ENCODE results near the gene NHERF2.

The NHERF2 gene

DNA sequence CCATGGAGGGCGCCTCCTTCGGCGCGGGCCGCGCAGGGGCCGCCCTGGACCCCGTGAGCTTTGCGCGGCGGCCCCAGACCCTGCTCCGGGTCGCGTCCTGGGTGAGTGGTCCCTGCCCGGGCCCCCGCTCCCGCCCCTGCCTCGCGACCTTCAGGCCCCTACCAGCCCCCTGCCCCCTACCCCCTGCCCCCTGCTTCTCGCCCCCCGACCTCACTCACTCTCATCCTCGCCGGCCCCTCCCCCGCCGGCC, 36.7 kb upstream of the NHERF2 start:
- ChIA-PET POLR2A (interaction anchor here (1.0 to 3.3 kb wide), 2 partner anchors 25 to 27 kb away, joined by 4 to 15 read pairs; partner anchors contain the start of gene RPS2), CTCF (no interaction called here)
- DNase-seq (ENCODE audit: extremely low spot score) = no peak
- TF ChIP-seq, protein P1, sequence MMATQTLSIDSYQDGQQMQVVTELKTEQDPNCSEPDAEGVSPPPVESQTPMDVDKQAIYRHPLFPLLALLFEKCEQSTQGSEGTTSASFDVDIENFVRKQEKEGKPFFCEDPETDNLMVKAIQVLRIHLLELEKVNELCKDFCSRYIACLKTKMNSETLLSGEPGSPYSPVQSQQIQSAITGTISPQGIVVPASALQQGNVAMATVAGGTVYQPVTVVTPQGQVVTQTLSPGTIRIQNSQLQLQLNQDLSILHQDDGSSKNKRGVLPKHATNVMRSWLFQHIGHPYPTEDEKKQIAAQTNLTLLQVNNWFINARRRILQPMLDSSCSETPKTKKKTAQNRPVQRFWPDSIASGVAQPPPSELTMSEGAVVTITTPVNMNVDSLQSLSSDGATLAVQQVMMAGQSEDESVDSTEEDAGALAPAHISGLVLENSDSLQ (IDR thresholded peaks at IDR 0.05) = no peak
- TF ChIP-seq SP1 (IDR thresholded peaks at IDR 0.05) (no peak), NFRKB (IDR thresholded peaks at IDR 0.05) (no peak), ELF4 (IDR thresholded peaks at IDR 0.05) (no peak), TARDBP (IDR thresholded peaks at IDR 0.05) (no peak), FOXK2 (IDR thresholded peaks at IDR 0.05) (no peak), ARNT (IDR thresholded peaks at IDR 0.05) (no peak), FOXM1 (IDR thresholded peaks at IDR 0.05; ENCODE audit: borderline replicate concordance) (no peak), BHLHE40 (IDR thresholded peaks at IDR 0.05; ENCODE audit: borderline replicate concordance) (no peak), L3MBTL2 (conservative IDR thresholded peaks at IDR 0.05) (no peak), ZNF384 (IDR thresholded peaks at IDR 0.05) (no peak), SUZ12 (IDR thresholded peaks at IDR 0.05) (no peak), HDGF (IDR thresholded peaks at IDR 0.05; ENCODE audit: borderline replicate concordance) (no peak), FOXA1 (IDR thresholded peaks at IDR 0.05) (no peak), CTBP1 (IDR thresholded peaks at IDR 0.05; ENCODE audit: borderline replicate concordance) (no peak)

DNA sequence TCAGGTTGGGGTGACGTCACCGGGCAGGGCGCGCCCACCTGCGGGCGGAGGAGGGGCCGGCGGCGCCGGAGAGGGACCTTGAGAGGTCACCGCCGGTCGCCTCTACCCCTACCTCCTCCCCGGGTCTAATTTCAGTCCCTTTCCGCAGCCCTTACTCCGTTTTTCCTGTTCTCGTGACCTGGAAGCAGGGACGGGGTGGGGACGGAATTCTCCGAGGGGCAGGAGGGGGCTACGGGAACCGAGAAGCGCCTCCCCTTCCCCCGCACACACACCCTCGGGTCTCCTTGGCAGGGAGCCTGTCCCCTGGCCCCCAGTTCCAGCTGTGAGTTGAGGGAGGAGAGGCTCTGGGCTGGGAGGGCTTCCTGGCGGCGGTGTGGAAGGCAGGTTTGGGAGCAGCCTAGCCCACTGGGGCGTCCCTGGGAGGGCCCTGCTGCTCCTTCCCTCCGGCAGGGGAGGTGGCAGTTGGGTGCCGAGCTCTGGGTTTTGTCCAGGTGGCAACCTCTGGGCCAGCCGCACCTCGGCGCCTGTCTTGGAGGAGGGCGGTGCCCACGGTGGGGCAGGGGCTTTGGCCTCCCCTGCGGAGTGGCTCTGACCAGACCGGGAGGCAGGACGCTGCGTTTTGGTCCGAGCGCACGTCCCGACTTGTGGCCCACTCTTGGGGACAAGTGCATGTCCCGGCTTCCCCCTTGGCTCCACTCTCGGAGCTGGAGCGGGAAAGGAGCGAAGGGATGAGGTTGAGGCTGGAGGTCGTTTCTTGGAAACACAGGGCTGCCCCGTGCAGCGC, 36.2 kb upstream of the NHERF2 start:
- CTCF ChIA-PET = no interaction called here
- POLR2A ChIA-PET = interaction anchor here (1.0 to 3.3 kb wide), 2 partner anchors 26 to 27 kb away, joined by 4 to 15 read pairs; partner anchors contain the start of gene RPS2
- TF ChIP-seq, protein P1 (IDR thresholded peaks at IDR 0.05) = no peak
- no peak for TF ChIP-seq ELF4 (IDR thresholded peaks at IDR 0.05)
- TF ChIP-seq CTBP1 (IDR thresholded peaks at IDR 0.05; ENCODE audit: borderline replicate concordance) = no peak
- TF ChIP-seq L3MBTL2 (conservative IDR thresholded peaks at IDR 0.05) = no peak
- TF ChIP-seq BHLHE40 (IDR thresholded peaks at IDR 0.05; ENCODE audit: borderline replicate concordance) = no peak
- TF ChIP-seq SP1 (IDR thresholded peaks at IDR 0.05) = no peak
- no peak for TF ChIP-seq FOXK2 (IDR thresholded peaks at IDR 0.05)
- TF ChIP-seq FOXA1 (IDR thresholded peaks at IDR 0.05) = no peak
- no peak for TF ChIP-seq FOXM1 (IDR thresholded peaks at IDR 0.05; ENCODE audit: borderline replicate concordance)
- TF ChIP-seq LEF1 (IDR thresholded peaks at IDR 0.05; ENCODE audit: borderline replicate concordance) = no peak
- TF ChIP-seq ZNF384 (IDR thresholded peaks at IDR 0.05) = no peak
- TF ChIP-seq TARDBP (IDR thresholded peaks at IDR 0.05) = no peak
- TF ChIP-seq SUZ12 (IDR thresholded peaks at IDR 0.05) = no peak
- no peak for TF ChIP-seq ARNT (IDR thresholded peaks at IDR 0.05)
- no peak for TF ChIP-seq HDGF (IDR thresholded peaks at IDR 0.05; ENCODE audit: borderline replicate concordance)
- TF ChIP-seq NFRKB (IDR thresholded peaks at IDR 0.05) = no peak
- DNase-seq (ENCODE audit: extremely low spot score) = no peak

DNA sequence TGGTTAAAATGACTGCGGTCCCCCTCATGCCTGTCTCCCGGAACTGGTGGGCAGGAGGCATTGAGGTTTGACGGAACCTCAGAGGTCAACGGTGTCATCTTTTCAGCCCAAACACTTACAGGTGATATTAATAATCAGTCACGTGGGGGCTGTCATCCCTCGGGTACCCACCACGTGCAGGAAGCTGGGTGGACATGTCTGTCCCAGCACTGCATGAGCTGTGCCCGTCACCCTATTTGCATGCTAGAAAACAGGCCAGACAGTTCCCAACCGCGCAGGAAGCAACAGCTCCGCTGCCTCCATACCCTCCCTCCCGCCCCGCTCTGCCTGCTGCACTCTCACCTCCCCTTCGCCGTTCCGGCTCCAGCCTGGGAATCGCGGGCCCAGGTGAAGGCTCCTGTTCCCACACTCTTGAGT, 35.6 kb upstream of the NHERF2 start:
- POLR2A ChIA-PET = interaction anchor here (0.6 to 3.3 kb wide), 3 partner anchors 16 to 28 kb away, joined by 3 to 15 read pairs (median 4); partner anchors contain the start of gene RPS2
- no peak for TF ChIP-seq SUZ12 (IDR thresholded peaks at IDR 0.05)
- no peak for TF ChIP-seq ELF4 (IDR thresholded peaks at IDR 0.05)
- TF ChIP-seq L3MBTL2 (conservative IDR thresholded peaks at IDR 0.05) = no peak
- no peak for TF ChIP-seq HDGF (IDR thresholded peaks at IDR 0.05; ENCODE audit: borderline replicate concordance)
- no peak for DNase-seq (ENCODE audit: extremely low spot score)

DNA sequence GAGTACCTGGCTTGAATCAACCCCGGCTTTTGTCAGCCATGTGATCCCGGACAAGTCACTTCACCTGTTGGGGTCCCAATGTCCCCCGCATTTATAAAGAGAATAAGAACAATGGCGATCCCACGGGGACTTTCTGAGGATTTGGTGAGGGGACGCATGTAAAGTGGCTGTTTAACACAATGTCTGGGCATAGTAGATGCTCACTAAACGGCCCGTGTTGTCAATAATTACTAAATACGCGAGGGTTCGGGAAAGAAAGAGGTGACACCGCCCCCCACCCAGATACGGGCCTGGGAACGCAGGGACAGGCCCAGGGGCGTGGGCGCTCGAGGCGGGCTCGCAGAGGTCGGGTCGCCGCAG, 35.1 kb upstream of the NHERF2 start:
- TF ChIP-seq ARNT (IDR thresholded peaks at IDR 0.05) (no peak), CTBP1 (IDR thresholded peaks at IDR 0.05; ENCODE audit: borderline replicate concordance) (no peak), FOXM1 (IDR thresholded peaks at IDR 0.05; ENCODE audit: borderline replicate concordance) (no peak), HDGF (IDR thresholded peaks at IDR 0.05; ENCODE audit: borderline replicate concordance) (no peak), BHLHE40 (IDR thresholded peaks at IDR 0.05; ENCODE audit: borderline replicate concordance) (no peak)
- no peak for DNase-seq (ENCODE audit: extremely low spot score)
- ChIA-PET POLR2A (interaction anchor here (0.6 to 3.3 kb wide), 2 partner anchors 16 to 27 kb away, joined by 3 to 15 read pairs; partner anchors contain the start of gene RPS2), CTCF (no interaction called here)

More for the DNA sequence above, 35.6 kb upstream of the NHERF2 start:
- CTCF ChIA-PET = no interaction called here

DNA sequence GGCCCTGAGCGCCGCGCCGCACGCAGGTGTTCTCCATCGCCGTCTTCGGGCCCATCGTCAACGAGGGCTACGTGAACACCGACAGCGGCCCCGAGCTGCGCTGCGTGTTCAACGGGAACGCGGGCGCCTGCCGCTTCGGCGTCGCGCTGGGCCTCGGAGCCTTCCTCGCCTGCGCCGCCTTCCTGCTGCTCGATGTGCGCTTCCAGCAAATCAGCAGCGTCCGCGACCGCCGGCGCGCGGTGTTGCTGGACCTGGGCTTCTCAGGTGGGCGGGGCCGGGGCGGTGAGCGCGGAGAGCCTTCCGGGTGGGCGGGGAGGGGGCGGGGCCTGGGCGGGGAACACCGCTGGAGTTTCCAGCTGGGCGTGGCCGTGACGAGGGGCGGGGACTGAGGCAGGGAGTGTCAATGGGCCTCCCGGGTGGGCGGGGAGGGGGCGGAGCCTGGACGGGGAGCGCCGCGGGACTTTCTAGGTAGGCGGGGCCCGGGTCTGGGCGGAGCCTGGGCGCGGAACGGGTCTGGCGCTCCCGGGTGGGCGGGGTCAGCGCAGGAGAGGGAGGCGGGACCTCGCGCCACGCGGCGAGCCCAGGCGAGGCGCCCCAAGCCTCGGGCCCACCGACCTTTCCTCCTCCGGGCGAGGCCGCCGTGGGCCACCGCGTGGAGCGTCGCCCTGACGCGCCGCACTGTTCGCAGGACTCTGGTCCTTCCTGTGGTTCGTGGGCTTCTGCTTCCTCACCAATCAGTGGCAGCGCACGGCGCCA, 34.6 kb upstream of the NHERF2 start:
- CTCF ChIA-PET = interaction anchor here (0.9 kb wide), 1 partner anchor 24 kb away, joined by 3 read pairs; no protein-coding TSS in a partner anchor
- POLR2A ChIA-PET = interaction anchor here (1.5 to 3.3 kb wide), 2 partner anchors 16 to 27 kb away, joined by 6 to 15 read pairs; partner anchors contain the start of gene RPS2
- DNase-seq (ENCODE audit: extremely low spot score) = peak; percentile 98
- TF ChIP-seq FOXA1 (IDR thresholded peaks at IDR 0.05) (no peak), HDGF (IDR thresholded peaks at IDR 0.05; ENCODE audit: borderline replicate concordance) (no peak), FOXK2 (IDR thresholded peaks at IDR 0.05) (no peak), L3MBTL2 (conservative IDR thresholded peaks at IDR 0.05) (peak; percentile 66), NFRKB (IDR thresholded peaks at IDR 0.05) (no peak)

DNA sequence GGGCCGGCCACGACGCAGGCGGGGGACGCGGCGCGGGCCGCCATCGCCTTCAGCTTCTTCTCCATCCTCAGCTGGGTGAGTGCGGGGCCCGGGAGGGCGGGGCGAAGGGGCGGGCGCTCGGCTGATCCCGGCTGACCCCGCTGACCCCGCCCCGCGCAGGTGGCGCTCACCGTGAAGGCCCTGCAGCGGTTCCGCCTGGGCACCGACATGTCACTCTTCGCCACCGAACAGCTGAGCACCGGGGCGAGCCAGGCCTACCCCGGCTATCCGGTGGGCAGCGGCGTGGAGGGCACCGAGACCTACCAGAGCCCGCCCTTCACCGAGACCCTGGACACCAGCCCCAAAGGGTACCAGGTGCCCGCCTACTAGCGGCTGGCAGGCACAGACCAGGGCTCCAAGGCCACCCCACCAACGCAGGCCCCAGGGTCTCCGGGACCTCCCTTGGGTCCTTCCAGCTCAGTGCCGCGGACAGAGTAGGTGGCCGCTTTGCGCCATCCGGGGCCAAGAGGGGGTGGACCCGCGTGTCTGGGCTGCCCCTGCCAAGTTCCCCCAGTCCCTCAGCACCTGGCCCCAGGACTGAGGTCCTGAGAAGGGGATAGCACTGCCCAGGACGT, 33.9 kb upstream of the NHERF2 start:
- ChIA-PET CTCF (interaction anchor here (0.9 to 3.6 kb wide), 2 partner anchors 11 to 24 kb away, joined by 3 to 13 read pairs; no protein-coding TSS in a partner anchor), POLR2A (interaction anchor here (1.5 to 3.3 kb wide), 2 partner anchors 15 to 28 kb away, joined by 6 to 15 read pairs; partner anchors contain the start of gene RPS2)
- no peak for TF ChIP-seq CTBP1 (IDR thresholded peaks at IDR 0.05; ENCODE audit: borderline replicate concordance)
- TF ChIP-seq LEF1 (IDR thresholded peaks at IDR 0.05; ENCODE audit: borderline replicate concordance) = no peak
- no peak for TF ChIP-seq BHLHE40 (IDR thresholded peaks at IDR 0.05; ENCODE audit: borderline replicate concordance)
- no peak for TF ChIP-seq FOXM1 (IDR thresholded peaks at IDR 0.05; ENCODE audit: borderline replicate concordance)
- no peak for TF ChIP-seq FOXK2 (IDR thresholded peaks at IDR 0.05)
- no peak for TF ChIP-seq HDGF (IDR thresholded peaks at IDR 0.05; ENCODE audit: borderline replicate concordance)
- no peak for TF ChIP-seq L3MBTL2 (conservative IDR thresholded peaks at IDR 0.05)
- no peak for TF ChIP-seq FOXA1 (IDR thresholded peaks at IDR 0.05)
- TF ChIP-seq ELF4 (IDR thresholded peaks at IDR 0.05) = no peak
- no peak for TF ChIP-seq SP1 (IDR thresholded peaks at IDR 0.05)
- no peak for DNase-seq (ENCODE audit: extremely low spot score)
